HG03442 (cell line): ENCODE data around the gene CNOT4.

Experiments
- ATAC-seq: cut with Tn5 transposase; IDR thresholded peaks from one replicate; pipeline ENCODE4 v1.9.1; 2021; ENCODE audit warnings: mild to moderate bottlenecking, moderate library complexity; ENCODE audit not compliant: unreplicated experiment

Gene CNOT4

GRCh38 chr7:135405969-135406368, 103.9 kb downstream of the CNOT4 start:
- ATAC-seq: no peak

- no peak for ATAC-seq
Observed at GRCh38 chr7:135403302-135403701, 106.6 kb downstream of the CNOT4 start.

DNA sequence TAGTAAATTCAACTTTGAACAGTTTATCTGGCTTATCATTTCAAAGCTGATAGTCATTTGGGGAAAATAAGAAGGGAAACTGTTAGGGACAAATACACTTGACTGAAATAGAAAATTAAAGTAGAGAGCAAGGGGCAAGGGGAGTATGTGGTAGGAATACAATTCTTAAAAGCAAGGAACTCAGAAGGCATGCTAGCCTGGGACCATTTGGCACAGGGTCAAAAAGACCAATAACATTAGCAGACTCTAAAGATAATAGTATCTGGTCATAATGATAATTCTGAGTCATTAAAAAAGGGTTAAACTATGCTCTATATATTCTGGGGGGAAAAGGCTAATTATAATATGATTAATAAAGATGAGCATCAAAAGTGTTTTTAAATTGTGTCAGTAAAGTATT, 112.2 kb downstream of the CNOT4 start:
- ATAC-seq: no peak

DNA sequence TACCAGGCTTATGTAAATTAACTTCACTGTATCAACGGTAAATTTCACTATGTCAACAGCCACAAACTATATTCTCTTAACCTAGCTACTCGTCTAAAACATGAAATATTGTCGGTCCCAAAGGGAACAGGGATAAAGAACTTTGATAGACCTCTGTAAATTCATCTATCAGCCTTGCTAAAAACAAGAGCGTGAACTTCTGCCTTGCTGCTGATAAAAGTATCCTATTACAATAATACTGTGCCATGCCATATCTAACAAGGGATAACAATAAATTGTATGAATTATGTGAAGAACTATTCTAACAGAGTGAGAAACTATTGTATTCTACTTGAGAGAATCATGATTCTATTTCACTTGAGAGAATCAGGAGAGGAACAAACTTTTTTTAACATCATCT, 117.2 kb downstream of the CNOT4 start:
- no peak for ATAC-seq

DNA sequence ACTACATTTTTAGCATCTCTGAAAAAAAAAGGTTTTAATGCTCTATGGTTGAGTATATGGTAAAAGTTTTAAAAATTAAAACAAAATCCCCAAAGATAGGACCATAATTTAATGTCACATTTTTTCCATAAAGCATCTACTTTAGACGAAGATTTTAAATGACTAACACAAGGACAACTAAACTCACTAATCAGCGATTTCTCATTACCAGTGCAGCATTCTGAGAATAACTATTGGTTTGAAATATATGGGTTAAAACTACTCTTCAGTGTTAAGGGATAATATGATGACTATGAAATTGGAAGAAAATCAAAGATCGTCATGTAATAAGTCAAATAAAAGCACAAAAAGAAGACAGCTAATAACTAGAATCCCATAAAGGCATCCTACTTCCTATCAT, 118.4 kb downstream of the CNOT4 start:
- no peak for ATAC-seq

DNA sequence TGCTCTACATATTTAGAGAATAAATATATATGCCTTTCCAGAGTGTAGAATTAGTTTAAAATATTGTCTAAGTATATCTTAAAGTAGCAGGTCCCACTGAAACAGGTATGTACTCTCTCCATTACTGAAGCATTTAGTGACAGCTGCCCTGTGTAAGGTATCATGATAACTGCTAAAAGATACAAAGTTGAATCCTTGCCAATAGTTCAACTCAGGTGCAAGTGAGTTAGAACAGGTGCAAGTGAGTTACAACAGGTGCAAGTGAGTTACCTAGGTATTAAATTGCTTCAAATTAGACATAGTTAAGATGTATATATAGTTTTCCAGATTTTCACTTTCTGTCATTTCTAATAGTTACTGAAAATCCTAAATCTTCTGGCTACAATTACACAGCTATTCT, 119.1 kb downstream of the CNOT4 start:
- no peak for ATAC-seq

DNA sequence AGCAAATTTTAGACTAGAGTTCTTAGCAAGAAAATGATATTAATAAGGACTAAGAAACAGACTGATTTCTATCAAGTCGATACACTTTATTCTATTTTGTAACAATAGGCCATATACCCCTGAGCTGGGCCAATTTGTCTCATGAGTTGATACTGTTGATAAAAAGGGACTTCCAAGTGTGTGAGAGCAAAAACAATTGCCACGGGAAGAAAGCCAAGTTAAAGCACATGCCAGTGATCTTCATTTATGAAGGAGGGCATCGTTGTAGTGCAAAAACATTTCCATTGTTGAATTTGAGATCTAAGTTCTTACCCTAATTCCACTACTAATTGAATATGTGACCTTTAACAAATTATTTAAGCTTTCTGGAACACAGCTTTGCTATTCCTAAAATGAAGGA, 119.9 kb downstream of the CNOT4 start:
- no peak for ATAC-seq

DNA sequence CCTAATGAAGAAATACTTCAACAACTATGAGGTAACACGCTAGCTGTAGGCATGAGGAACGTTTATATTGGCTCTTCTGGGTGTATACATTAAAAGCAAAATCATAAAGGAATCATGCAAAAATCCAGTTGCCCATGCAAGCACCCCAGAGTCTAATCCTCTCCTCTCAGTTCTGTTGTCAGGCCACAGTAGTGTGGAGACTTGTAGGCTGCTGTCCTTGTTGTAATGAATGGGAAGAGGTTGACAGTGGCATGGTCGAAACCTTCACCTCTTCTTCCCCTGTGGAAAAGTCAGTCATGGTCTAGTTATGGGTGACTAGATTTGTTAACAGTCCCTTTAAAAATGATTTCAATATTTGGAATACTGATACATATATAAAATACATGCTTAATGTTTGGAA, 121.3 kb downstream of the CNOT4 start:
- ATAC-seq: no peak

DNA sequence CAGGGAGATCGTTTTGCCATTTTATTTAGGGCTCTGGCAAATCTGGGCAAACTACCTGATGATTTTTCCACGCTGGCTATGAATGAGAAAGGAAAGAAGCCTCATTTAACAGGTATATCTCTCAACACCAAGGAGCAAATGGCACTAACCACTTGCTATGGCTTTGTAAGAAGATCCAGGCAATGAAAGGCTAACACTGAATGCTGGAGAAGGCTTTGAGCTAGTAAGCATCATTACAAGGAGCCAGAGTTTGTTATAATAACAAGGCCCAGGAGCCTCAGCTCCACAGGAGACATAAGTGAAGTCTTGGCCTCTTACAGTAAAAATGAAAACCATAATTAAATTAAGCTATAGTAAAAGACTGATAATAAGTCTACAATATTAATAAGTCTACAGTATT, 123.1 kb downstream of the CNOT4 start:
- no peak for ATAC-seq

DNA sequence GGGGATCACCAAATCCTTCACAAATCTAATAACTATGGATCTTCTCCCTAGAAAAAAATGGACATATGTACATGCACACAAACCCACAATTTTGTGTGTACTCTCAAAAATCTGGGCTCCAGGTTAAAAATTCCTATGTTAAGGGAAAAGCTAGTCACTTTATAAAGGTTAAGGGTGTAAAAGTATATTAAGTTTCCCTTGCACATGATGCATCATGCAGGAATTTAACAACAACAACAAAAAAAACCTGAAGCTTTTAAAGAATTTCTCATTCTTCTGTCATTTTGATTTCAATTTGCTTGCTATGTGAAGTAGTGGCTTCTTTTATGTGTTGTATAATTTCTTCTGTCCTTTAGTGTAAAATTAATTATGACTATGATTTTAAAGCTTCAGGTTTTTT, 123.7 kb downstream of the CNOT4 start:
- no peak for ATAC-seq

DNA sequence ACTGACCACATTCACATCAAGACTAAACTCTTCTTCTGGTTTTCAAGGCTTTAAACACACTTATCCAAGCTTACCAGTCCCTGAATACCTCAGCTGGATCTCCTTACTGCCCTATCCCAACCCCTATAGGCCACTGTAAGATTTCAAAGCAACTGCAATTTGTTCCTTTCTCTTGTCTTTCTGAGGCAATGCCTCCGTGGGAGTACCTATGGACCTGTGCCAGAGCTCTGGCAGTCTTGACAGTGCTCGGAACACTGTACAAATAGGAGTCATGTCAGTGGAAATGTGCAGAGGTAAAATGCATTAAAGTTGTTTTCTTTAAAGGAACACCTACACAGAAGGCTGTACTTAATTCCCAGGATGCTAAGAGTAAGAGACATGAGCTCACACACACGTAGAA, 124.7 kb downstream of the CNOT4 start:
- no peak for ATAC-seq

DNA sequence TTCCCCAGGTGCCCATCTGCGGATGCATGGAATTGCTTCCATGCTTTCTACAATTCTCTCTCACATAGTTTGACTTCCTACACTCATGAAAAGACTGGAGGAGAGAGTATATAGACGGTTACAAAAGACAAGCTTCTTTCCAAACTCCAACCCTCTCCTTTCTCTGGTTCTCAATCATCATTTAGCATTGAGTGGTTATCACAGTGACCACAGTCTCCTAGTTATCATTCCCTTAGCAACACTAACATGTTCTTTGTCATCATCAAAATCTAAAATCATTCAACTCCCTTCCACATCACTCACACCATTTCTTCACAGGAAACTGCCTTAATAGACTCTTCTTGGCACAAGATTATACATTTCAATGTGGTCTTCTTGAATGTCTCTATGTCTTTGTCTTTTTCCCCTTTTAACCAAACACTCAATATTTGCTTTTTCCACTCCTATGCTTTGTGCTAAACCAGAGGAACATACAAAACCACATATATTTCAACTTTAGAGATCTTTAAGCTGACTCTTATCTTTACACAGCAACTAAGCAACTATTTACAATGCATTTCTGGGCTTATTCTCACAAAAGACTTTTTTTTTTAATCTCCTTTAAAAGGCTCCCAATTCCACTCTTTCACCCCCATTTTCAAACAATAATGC, 126.3 kb downstream of the CNOT4 start:
- no peak for ATAC-seq

DNA sequence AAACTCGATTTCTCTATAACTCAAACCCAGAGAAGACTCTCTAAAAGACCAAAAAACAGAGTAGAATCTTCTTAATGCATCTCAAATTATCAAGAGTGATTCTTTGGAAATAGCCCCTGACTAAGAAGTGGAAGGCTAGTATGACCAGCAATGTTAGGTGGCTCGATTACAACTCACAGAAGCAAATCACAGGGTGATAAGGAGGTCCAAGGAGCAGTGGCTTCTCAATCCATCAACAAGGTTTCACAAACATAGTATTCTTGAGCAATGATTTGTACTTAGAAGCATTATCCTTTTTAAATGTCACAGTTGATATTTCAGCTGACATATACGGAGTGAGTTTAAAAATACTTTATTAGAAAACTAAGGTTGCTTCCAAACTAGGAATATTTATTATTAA, 127.7 kb downstream of the CNOT4 start:
- no peak for ATAC-seq

DNA sequence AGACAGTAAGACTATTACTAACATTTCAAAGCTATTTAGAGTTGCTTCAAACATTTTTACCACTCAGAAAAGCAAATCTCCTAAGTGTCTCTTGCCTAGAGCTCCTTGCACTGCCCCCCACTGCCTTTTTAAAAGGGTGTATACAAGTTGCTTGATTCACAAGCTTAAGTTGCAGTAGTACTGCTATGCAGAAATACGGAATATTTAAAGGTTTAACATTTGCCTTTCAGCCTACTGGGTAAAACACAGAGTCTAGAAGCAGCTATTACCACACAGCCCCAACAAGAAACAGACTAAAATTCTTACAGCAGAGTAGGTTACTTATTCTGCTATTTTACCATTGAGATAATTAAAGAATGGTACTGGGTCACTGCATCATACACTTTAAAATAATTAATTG, 128.5 kb downstream of the CNOT4 start:
- no peak for ATAC-seq

DNA sequence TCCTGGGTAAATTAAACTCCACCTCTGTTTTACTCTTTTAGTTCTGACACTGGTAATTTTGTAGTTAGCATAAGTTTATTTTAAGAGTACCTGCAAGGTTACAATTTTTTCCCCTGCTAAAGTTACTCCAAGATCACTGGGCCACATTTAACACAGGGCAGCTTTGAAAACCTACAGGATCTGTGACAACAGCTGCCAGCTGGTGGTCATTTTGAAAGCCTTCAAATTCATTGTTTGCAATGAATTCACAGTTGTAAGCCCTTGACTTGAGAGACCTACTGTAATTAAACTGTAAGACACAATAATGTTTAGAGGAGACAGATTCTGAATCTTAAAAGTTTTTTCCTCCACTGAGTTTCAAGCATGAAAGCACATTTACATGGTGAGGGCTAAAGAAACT, 129.6 kb downstream of the CNOT4 start:
- no peak for ATAC-seq

DNA sequence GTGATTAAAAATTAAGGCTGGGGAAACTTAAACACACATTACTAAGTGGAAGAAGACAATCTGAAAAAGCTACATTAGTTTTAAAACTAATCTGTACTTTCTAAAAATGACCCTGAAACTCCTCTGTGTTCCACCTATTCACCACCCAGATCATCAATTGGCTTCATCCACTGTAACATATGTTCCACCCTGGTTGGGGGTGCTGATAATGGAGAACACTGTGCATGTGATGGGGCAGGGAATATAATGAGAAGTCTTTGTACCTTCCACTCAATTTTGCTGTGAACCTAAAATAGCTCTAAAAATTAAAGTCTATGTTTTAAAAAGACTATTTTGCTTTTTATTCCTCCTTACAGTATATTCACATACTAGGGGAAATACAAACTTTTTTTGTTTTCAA, 132.7 kb downstream of the CNOT4 start:
- no peak for ATAC-seq

GRCh38 chr7:135375908-135376699, 133.8 kb downstream of the CNOT4 start:
- ATAC-seq: no peak

GRCh38 chr7:135374736-135375135, 135.2 kb downstream of the CNOT4 start:
- no peak for ATAC-seq

- no peak for ATAC-seq
Observed at GRCh38 chr7:135372222-135372621, 137.7 kb downstream of the CNOT4 start.

DNA sequence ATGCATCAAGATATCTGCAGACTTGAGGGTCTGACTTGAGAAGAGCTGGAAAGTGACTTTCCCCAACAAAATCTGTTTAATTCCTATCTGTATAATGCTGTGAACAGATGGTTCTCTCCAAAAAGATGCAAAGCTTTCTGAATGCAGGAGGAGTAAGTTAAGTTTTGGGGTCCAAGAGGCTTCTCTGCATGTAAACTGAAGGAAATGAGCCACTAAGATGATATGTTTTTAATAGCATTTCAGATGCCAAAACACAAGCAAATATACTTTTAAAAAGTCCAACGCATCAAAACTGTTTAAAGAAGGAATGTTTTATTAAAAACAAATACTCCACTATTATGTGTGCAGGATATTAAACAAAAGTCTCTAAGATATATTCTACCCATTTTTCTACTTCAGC, 139.2 kb downstream of the CNOT4 start:
- ATAC-seq: no peak

GRCh38 chr7:135369405-135369804, 140.5 kb downstream of the CNOT4 start:
- no peak for ATAC-seq

DNA sequence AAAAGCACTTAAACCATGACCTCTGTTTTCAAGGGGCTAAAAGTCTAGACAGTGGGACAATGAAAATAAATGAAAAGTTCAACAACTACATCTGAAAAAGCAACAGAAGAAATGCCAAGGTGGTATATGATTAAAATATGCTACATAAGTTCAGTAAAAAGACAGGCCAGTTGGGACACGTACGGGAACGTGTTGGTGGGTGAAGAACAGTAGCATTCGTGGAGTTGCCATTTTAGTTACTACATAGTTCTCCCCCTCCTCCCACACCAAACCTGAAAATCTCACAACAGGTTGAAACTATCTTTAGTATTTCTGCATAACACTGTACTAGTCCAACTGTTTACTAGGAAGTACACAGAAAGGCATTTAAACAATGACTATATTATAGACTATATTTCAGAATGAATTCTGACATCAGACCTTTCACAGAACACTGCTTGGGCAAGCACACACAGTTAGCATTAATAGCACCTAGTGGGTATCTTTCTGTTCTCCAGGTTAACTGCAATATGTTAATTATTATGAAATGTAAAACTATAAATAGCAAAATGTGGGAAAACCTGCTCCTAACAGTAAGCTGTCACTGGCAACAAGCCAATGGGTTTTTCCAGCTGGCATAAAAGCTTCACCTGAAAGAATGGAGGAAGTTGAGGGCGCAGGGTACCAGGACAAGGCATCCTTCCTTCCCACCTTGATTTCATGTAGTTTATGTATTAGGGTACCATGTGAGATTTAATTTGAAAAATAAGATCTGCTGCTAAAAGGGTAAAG, 141.3 kb downstream of the CNOT4 start:
- ATAC-seq: no peak
